ENCODE measurements around the gene PLVAP.
A peak's percentile ranks its signal among the peaks of the same experiment; 100 is the strongest.

Gene PLVAP

GRCh38 chr19:17332677-17333581 is 44.2 kb downstream of the PLVAP start:
- peak in 1 of 5 donors; percentile 68 for DNase-seq

GRCh38 chr19:17332360-17332676 is 44.8 kb downstream of the PLVAP start:
- DNase-seq: no peak

- DNase-seq: no peak
These were observed 46.0 kb downstream of the PLVAP start for GRCh38 chr19:17331045-17331558.

- no peak for DNase-seq
These were observed 46.7 kb downstream of the PLVAP start for GRCh38 chr19:17330262-17331044.

- no peak for DNase-seq
These were observed 47.5 kb downstream of the PLVAP start for GRCh38 chr19:17329366-17330261.

- peak in 2 of 5 donors; percentile 40 to 47 for DNase-seq
These were observed 48.4 kb downstream of the PLVAP start for GRCh38 chr19:17328517-17329365.

GRCh38 chr19:17327654-17328516 is 49.3 kb downstream of the PLVAP start:
- peak; percentile 43 to 61 (median 56) for DNase-seq

- DNase-seq: no peak
These were observed 50.0 kb downstream of the PLVAP start for GRCh38 chr19:17327068-17327653.

GRCh38 chr19:17326595-17326966 is 50.6 kb downstream of the PLVAP start:
- no peak for DNase-seq

GRCh38 chr19:17325881-17326594 is 51.1 kb downstream of the PLVAP start:
- no peak for DNase-seq

GRCh38 chr19:17325133-17325532 is 52.0 kb downstream of the PLVAP start:
- DNase-seq: no peak

GRCh38 chr19:17324357-17325114 is 52.6 kb downstream of the PLVAP start:
- DNase-seq: no peak

- no peak for DNase-seq
These were observed 53.2 kb downstream of the PLVAP start for GRCh38 chr19:17323964-17324332.

GRCh38 chr19:17323300-17323963 is 53.7 kb downstream of the PLVAP start:
- no peak for DNase-seq

GRCh38 chr19:17322854-17323253 is 54.3 kb downstream of the PLVAP start:
- DNase-seq: no peak

GRCh38 chr19:17321655-17322489 is 55.3 kb downstream of the PLVAP start:
- no peak for DNase-seq

- no peak for DNase-seq
These were observed 56.7 kb downstream of the PLVAP start for GRCh38 chr19:17320435-17320834.

Data from T-helper 1 cell (primary cell).